Activated B cell treated with CpG ODN at 0.5 μM for 24 hours (primary cell): ENCODE results near the gene SIRT3. TPM values are rescaled to one million over a fixed set of nuclear protein-coding genes. Genes with fewer than 3 reads are reported as not detected.

ENCODE experiments used
- ATAC-seq: fragments of 200-7000 bp; cut with Tn5 transposase; one replicate; pipeline ENCODE4 v1.10.0; 2021; ENCODE audit warnings: low read depth, mild to moderate bottlenecking, moderate library complexity
- CTCF ChIA-PET: fragments of 350-600 bp; sonication (Branson Sonifier 250); formaldehyde crosslinking; loops from one replicate; lab custom pipeline; 2021; ENCODE audit warnings: antibody characterized with exemption; lab: Charles Lee
- POLR2A ChIA-PET: fragments of 350-600 bp; sonication (Branson Sonifier 250); formaldehyde crosslinking; loops from one replicate; lab custom pipeline; 2021; ENCODE audit warnings: antibody characterized with exemption; lab: Charles Lee
- DNase-seq: peaks from one replicate; pipeline ENCODE4 v3.0.0; 2022
- H3K27ac Mint-ChIP-seq: one replicate; pipeline ENCODE4 v1.8.0; 2020; ENCODE audit warnings: mixed read lengths
- H3K27me3 Mint-ChIP-seq: one replicate; pipeline ENCODE4 v1.8.0; 2021; ENCODE audit warnings: mixed read lengths
- H3K36me3 Mint-ChIP-seq: one replicate; pipeline ENCODE4 v1.8.0; 2021; ENCODE audit warnings: low read depth, mixed read lengths
- H3K4me1 Mint-ChIP-seq: one replicate; pipeline ENCODE4 v1.8.0; 2021; ENCODE audit warnings: mixed read lengths
- H3K4me3 Mint-ChIP-seq: one replicate; pipeline ENCODE4 v1.8.0; 2020; ENCODE audit warnings: mild to moderate bottlenecking, mixed read lengths
- H3K9me3 Mint-ChIP-seq: one replicate; pipeline ENCODE4 v1.8.0; 2020; ENCODE audit warnings: mixed read lengths
- intact Hi-C: fragments of 100-400 bp; cut with micrococcal nuclease; formaldehyde crosslinking; loops from one replicate; pipeline ENCODE4 v1.15.1; 2024
- total RNA-seq: library from RNA; stranded (reverse); gene quantifications from 2 replicates; pipeline ENCODE4 v1.2.3, GENCODE V29; 2022
- TF ChIP-seq, protein P1 (sequence below): fragments of 200-600 bp; IDR thresholded peaks from one replicate; pipeline ENCODE4 v1.8.0; 2022; ENCODE audit warnings: antibody characterized with exemption, mild to moderate bottlenecking

SIRT3 gene
- total RNA-seq, 1 donor from 2014 or later: 21.8 TPM

GRCh38 chr11:283405-284104 lies 47.4 kb upstream of the SIRT3 start:
- POLR2A ChIA-PET: interaction anchor here (1.0 to 6.5 kb wide), 4 partner anchors 9 to 47 kb away, joined by 3 to 74 read pairs (median 6); partner anchors contain the start of gene PSMD13
- Mint-ChIP-seq H3K9me3 (no peaks in the 10 kb centered on the region), H3K4me1 (peaks cover 37% of the 10 kb centered on the region), H3K4me3 (no peak overlapping the region), H3K27me3 (peaks cover 30% of the 10 kb centered on the region), H3K27ac (no peak overlapping the region), H3K36me3 (peaks cover 1% of the 10 kb centered on the region)
- no peak for ATAC-seq
- TF ChIP-seq, protein P1, sequence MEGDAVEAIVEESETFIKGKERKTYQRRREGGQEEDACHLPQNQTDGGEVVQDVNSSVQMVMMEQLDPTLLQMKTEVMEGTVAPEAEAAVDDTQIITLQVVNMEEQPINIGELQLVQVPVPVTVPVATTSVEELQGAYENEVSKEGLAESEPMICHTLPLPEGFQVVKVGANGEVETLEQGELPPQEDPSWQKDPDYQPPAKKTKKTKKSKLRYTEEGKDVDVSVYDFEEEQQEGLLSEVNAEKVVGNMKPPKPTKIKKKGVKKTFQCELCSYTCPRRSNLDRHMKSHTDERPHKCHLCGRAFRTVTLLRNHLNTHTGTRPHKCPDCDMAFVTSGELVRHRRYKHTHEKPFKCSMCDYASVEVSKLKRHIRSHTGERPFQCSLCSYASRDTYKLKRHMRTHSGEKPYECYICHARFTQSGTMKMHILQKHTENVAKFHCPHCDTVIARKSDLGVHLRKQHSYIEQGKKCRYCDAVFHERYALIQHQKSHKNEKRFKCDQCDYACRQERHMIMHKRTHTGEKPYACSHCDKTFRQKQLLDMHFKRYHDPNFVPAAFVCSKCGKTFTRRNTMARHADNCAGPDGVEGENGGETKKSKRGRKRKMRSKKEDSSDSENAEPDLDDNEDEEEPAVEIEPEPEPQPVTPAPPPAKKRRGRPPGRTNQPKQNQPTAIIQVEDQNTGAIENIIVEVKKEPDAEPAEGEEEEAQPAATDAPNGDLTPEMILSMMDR: no peak
- intact Hi-C loops: no loop called here
- no peak for DNase-seq
- CTCF ChIA-PET: no interaction called here

DNA sequence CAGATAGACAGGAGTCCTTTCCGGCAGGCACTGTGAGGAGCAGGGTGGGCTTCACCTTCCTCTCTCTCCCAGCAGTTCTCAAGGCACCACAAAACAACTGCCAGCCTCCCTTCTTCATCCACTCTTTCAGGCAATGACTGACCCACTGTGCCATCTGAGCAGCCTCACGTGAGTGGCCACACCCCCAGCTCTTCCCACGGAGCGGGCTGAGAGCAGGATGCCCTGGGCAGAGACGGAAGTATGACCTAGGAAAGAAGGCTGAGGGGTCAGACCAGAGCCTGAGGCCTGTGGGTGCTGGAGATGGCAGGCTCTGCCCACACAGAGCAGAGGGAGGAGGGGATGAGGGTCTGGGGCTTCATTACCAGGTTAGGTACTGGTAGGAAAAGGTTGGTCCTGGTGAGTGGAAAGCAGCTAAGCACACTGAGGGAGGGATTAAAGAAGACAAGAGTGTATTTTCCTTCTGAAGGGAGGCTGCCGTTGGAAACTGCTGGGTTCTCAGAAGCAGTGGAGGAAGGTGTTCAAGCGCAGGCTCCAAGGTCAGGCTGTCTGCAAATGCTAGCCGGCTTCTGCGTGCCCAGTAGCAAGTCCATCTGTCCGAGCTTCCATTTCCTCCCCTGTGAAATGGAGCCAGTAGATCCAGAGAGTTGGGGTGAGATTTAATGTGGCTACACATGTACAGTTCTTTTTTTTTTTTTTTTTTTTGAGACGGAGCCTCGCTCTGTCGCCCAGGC lies 46.7 kb upstream of the SIRT3 start:
- H3K9me3 Mint-ChIP-seq: no peaks in the 10 kb centered on the region
- H3K27me3 Mint-ChIP-seq: peaks cover 30% of the 10 kb centered on the region
- H3K4me3 Mint-ChIP-seq: no peak overlapping the region
- TF ChIP-seq, protein P1: no peak
- H3K4me1 Mint-ChIP-seq: peaks cover 31% of the 10 kb centered on the region
- intact Hi-C loops: no loop called here
- H3K36me3 Mint-ChIP-seq: no peaks in the 10 kb centered on the region
- ATAC-seq (no peak), DNase-seq (no peak)
- ChIA-PET POLR2A (interaction anchor here (1.2 to 6.5 kb wide), 2 partner anchors 16 to 46 kb away, joined by 7 to 74 read pairs; partner anchors contain the start of gene PSMD13), CTCF (interaction anchor here (1.1 kb wide), 1 partner anchor 25 kb away, joined by 3 read pairs; no protein-coding TSS in a partner anchor)
- no peak overlapping the region for H3K27ac Mint-ChIP-seq

DNA sequence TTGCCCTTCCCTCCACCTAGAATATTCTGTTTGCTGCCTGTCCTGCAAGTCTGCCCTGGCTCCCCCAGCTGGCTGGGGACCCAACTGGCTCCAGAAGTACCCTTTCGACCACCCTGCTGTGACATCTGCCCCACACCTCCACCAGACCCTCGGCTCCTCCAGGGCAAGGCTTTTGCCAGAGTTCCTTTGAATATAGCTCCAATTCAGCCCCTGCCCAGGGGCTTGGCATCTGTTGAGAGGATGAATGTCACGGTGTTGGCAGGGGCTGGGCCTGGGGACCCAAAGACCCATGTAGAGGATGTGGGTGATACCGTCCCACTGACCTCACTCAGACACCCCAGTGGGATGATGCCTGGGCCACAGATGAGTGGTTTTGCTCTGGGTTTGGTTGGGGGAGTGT lies 46.0 kb upstream of the SIRT3 start:
- H3K9me3 Mint-ChIP-seq: no peaks in the 10 kb centered on the region
- TF ChIP-seq, protein P1: no peak
- DNase-seq: no peak
- no peaks in the 10 kb centered on the region for H3K36me3 Mint-ChIP-seq
- ATAC-seq: no peak
- no peak overlapping the region for H3K27ac Mint-ChIP-seq
- ChIA-PET CTCF (interaction anchor here (1.1 to 3.5 kb wide), 2 partner anchors 25 to 31 kb away, joined by 3 to 21 read pairs; no protein-coding TSS in a partner anchor), POLR2A (interaction anchor here (1.1 to 6.5 kb wide), 3 partner anchors 15 to 45 kb away, joined by 3 to 74 read pairs (median 7); partner anchors contain the start of genes IFITM5 and PSMD13)
- H3K4me1 Mint-ChIP-seq: peaks cover 29% of the 10 kb centered on the region
- peak overlapping the region; percentile 13 for H3K4me3 Mint-ChIP-seq
- peaks cover 29% of the 10 kb centered on the region for H3K27me3 Mint-ChIP-seq
- intact Hi-C loops: no loop called here

DNA sequence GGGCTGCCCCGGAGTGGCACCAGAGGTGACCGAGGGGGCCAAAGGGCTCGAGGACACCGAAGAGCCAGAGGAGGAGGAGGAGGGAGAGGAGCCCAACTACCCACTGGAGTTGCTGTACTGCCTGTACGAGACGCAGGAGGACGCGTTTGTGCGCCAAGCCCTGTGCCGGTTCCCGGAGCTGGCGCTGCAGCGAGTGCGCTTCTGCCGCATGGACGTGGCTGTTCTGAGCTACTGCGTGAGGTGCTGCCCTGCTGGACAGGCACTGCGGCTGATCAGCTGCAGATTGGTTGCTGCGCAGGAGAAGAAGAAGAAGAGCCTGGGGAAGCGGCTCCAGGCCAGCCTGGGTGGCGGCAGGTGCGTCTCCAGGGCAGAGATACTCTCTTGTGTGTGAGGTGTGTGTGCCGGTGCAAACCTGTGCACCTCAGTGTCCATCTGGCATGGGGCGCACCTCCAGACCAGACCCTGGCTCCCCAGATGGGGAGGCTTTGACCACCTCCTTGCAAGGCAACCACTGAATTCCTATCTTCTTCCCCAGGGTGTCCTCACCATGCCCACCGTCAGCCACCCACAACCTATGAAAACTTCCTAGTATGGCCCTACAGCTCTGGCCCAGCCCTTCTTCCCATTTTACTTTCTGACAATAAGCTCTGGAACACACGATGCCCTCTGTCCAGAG lies 45.5 kb upstream of the SIRT3 start:
- no peak for ATAC-seq
- intact Hi-C loops: no loop called here

More for the DNA sequence above, 45.5 kb upstream of the SIRT3 start:
- DNase-seq: no peak
- Mint-ChIP-seq H3K27me3 (peaks cover 26% of the 10 kb centered on the region), H3K4me1 (peaks cover 26% of the 10 kb centered on the region), H3K4me3 (peak overlapping the region; percentile 71), H3K36me3 (no peaks in the 10 kb centered on the region), H3K27ac (no peak overlapping the region), H3K9me3 (peaks cover 2% of the 10 kb centered on the region)
- ChIA-PET CTCF (interaction anchor here (1.1 to 3.5 kb wide), 2 partner anchors 24 to 30 kb away, joined by 3 to 21 read pairs; no protein-coding TSS in a partner anchor), POLR2A (interaction anchor here (0.7 to 6.5 kb wide), 6 partner anchors 9 to 74 kb away, joined by 3 to 74 read pairs (median 9); partner anchors contain the start of genes BET1L, IFITM5, PGGHG and RIC8A)
- TF ChIP-seq, protein P1: no peak
